GM21619 (cell line): ENCODE results near the gene TXNRD1.

Experiments used
- ATAC-seq: cut with Tn5 transposase; IDR thresholded peaks from one replicate; pipeline ENCODE4 v1.9.1; 2021; ENCODE audit not compliant: unreplicated experiment

The TXNRD1 gene

DNA sequence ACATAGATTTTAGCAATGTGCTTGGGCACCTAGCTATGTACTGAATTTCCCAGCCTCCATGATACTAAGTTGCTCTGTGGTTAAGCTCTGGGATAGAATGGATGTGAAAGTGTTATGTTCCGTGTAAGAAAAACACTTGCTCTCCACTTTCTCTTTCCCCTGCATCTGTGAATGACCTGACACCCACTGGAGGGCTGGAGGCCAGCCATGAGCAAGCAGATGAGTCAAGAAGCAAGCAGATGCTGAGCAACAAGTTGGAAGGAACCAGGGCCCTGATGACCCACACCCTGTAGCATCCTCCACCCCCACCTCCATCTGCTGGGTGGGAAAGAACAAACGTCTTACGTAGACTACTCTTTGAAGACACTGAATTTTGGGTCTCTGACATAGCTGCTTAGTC, 144.6 kb downstream of the TXNRD1 start:
- no peak for ATAC-seq

DNA sequence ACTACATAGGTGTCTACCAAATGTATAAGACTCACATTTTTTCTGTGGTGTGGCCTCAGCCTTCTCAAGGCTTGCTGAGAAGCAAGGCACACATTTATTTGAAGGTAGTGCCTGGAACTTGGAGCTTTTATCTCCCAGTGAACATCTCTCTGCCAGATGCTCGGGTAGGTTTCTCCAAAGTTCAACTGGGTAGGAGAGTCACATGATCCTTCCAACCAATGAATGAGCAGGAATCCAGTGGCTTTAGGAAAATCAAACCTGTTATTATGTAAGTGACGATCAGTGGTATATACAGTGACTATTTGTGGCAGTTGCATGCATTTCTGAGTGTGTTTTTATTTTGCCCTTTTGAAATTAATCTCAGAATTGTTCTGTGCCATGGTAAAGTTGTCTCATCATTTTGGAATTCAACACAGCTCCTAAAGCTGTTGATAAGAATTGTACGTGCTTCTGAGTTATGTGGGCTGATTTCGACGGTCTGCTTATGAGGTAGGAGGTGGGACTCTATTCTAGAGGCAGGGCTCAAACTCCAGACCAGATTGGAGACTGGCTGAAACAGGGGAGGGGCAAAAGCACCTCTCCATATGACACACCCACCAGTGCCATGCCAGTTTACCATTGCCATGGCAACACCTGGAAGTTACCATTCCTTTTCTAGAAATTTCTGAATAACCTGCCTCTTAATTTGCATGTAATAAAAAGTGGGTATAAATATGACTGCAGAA, 145.6 kb downstream of the TXNRD1 start:
- ATAC-seq, result no peak

DNA sequence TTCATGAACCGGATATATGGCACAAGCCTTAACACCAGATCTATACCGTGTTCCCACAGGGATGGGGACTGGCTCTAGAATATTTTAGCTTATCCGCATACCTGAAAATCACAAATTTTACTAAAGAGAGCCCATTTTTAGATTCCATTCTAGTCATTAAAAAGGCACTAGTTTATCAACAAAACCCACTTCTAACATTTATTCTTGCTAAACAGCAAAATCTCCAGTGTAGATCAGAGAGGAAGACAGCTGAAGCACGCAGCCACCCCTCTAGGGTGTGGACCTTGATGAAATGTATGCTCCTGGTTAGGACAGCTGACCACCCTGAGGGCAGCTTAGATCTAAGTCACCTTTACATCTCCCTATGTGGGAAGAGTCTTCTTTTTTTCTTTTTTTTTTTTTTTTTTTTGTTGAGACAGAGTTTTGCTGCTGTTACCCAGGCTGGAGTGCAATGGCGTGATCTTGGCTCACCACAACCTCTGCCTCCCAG, 150.4 kb downstream of the TXNRD1 start:
- no peak for ATAC-seq

DNA sequence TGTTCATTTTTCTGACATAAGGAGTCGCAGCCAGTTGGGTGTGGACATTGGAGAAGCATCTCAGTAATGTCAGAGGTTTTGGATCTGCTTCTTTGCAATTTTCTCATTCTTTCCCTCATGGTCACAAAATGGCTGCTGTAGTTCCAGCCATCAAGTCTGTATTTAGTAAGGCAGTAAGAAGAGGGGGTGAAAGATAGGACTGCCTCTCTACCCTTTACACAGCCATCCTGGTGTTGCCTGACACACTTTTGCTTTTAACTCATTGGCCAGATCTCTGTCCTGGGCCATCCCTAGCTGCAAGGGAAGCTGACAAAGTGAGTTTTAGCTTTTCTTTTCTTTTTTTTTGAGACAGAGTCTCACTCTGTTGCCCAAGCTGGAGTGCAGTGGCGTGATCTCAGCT, 154.1 kb downstream of the TXNRD1 start:
- ATAC-seq, result no peak

DNA sequence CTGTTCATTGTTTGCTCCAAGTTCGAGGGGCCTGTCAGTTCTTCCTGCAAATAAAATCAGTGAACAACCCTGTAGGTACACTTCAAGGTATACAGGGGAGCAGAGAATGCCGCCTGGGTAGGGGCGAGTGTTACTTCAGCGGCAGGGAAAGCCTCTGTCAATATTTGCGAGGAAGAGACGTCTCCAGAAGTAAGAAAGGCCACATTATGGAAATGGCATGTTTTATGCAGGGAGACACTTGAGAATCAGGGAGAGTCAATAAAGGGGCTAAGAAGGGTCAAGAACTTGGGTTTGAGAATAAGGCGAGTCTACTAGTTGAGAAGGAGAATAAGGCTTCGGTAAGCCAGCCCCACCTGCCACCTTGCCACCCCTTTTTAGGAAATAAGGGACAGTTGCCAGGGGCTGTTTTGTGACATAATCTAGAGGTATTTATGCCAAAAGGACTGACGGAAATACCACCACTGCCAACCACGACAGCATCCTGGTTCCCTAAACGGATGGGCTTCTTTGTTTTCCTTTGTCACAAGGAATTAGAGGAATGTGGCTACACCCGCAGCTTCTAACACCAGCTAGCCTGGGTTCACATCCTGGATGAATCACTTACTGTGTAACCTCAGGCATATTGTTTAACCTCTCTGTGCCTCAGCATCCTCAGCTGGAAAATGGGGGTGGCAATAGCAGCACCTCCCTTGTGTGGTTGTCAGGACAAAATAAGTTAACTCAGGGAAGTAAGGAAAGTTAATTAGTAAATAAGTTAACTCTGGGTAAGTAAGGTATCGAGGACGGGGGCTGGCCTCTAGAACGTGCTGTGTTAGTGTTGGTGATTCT, 155.7 kb downstream of the TXNRD1 start:
- no peak for ATAC-seq

DNA sequence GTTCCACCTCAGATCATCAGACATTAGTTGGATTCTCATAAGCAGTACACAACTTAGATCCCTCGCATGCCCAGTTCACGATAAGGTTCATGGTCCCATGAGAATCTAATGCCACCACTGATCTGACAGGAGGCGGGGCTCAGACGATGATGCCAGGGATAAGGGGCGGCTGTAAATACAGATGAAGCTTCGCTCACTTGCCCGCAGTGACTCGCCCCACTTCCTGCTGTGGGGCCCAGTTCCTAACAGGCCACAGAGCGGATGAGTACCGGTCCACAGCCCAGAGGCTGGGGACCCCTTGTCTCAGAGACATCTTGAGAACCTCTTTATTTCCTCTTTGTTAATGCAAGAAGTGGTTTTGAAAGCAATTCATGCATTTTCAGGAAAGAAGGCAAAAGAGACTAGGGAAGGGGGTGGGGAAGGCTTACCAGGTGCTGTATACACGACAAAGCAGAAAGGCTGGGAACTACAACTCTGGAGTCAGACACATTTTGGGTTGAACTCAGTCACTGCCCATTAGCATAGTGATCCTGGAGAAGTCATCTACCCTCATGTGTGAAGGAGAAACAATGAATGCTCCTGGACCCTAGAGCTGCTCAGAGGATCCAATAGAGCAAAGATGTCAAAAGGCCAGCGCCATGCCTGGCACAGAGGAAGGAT, 156.6 kb downstream of the TXNRD1 start:
- no peak for ATAC-seq

DNA sequence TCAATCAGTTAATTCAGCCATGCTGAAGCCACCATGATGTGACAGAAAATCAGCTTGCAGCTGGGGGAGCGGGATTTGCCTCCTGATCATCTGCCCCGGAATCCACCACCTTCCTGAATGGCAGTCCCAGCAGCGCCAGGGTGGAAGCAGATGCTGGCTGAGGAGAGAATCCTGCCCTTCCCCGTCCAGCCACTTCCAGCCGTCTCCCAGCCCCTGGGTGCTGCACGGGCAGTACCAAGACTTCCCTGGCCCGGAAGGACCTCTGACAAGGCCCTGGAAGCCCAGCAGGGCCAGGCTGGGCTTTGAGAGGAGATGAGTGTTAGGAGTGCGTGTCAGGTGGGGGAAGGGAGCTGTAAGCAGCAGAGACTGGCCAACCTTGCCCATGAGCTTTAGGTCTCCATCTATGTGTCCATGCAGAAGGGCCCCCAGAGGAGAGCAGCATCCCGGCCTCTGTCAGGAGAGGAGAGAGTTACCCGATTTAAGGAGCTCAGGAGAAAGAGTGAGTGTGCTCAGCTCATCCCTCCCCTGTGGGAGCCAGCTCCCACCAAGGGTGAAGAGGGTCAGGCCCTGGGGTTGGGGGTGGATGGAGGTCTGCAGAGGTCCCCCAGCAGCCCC, 157.2 kb downstream of the TXNRD1 start:
- ATAC-seq, result no peak

DNA sequence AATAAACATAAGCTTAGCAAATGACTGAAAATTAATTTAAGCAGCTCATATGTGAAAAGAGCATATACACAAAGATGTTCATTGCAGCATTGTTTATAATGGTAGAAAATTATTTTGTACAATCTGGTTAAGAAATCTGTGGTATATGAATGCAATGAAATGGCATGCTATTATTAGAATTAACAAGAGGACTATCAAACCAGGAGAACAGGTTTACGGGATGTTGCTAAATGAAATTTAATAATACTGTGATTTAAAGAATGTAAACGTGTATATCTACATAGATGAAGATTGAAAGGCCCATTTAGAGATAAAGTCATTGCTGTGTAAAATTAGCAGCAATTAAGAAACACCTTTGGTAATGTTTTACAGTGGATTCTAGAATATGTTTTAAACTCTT, 158.5 kb downstream of the TXNRD1 start:
- ATAC-seq, result no peak

DNA sequence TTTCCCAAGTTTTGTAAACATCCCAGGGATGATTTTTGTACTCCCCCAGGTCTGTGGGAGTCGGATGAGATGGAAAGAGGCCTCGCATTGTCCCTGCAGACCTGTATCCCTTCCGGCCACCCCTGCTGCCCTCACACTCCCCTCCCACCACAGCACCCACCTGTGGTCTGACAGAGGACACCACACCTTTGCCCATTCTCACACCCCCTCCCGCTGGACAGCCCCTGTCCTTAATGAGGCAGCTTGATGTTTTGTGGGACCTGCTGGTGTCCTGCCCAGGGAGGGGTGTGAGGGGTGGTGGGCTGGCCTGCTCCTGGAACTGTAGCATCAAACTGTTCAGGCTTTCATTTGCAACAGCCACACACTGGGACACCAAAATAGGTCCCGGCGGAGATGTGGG, 159.2 kb downstream of the TXNRD1 start:
- ATAC-seq, result no peak

DNA sequence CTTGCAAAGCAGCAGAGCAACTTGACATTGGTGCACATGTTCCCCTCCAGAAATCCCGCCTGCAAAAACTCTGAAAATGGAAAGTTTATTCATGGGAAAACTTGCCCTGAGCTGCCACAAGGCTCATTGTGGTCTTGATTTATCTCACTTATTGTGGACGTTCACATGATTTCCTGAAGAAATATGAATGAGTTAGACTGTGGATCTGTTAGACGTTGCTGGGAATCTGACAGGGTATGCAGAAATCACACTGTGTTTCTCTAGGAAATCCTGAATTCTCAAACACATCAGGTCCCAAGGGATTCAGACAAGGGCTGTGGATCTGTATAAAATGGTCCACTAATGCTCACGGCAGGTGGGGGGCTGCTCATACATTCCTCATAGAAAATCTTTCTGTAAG, 160.2 kb downstream of the TXNRD1 start:
- no peak for ATAC-seq

DNA sequence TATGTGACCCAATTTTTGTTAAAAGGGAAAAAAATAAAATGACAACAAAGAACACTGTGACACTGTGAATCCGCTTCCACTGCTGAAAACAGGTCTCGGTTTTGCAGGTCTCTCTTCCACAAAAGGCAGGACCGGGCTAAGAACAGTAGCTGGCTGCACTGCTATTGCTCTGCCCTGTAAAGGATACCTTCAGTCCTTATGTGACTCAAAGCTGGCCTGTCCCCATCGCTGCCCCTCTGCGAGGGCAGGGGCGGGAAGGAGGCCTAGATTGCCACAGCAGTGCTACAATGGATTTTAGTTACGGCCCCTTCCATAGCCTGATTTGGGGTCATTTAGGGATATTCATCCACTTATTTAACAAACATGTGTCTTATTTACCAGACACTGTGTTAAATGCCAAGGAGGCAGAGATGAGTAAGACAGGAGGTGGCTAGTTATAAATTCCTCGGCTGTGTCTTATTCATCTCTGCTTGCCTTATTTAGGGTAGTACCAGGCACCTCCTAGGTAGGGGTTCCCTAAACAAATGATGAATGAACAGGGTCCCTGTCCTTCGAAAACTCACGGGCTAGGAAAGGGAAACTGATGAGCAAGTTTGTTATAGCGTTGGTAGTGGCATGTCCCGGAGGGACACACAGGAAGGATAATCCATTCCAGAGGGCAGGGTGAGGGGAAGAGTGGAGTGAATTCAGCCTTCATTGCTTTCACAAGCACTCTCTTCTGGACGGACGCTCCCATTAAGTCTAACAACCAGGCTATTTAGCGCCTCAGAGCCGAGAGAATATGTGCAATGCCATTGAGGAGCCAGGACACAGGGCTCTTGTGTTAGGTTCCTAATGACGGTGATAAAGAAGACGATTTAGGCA, 161.3 kb downstream of the TXNRD1 start:
- ATAC-seq, result no peak

DNA sequence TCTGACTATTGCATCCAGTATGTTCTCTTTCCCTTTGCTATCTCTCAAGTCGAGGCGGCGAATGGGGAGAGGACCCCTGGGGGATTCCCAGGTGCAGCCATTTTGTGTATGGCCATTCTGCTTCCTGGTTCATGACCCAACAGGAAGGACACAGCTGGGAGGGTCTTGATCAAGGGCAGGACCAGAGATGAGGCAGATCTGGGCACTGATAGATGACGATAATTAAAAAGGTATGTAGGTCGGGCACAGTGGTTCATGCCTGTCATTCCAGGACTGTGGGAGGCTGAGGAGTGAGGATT, 161.9 kb downstream of the TXNRD1 start:
- no peak for ATAC-seq

DNA sequence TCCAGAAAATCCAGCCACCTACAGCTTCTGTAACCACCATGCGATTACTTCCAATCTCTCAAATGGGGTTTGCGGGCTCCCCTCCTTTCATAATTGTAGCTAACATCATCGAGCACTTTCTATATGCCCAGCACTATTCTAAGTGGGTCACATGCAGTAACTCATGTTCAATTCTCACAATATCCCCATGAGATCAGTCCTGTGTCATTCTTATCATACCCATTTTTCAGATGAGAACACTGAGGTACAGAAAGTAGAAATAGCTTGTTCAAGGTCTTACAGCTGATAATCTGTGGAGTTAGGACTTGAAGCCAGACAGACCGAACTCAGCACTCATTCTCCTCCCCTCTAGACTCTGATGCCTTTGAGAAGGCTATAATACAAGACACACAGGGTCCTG, 162.8 kb downstream of the TXNRD1 start:
- ATAC-seq, result no peak

DNA sequence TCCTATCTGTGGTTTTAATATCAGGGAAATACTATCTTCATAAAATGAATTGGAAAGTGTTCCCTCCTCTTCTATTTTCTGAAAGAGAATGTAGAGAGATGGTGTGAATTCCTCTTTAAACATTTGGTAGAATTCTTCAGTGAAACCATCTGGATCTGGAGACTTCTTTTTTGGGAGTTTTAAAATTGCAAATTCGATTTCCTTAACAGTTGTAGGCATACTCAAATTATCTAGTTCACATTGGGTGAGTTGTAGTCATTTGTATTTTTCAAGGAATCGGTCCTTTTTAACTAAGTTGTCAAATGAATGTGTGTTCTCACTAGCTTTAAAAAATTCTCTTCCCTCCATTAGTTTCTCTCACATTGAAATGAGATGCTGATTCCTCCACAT, 165.8 kb downstream of the TXNRD1 start:
- no peak for ATAC-seq

DNA sequence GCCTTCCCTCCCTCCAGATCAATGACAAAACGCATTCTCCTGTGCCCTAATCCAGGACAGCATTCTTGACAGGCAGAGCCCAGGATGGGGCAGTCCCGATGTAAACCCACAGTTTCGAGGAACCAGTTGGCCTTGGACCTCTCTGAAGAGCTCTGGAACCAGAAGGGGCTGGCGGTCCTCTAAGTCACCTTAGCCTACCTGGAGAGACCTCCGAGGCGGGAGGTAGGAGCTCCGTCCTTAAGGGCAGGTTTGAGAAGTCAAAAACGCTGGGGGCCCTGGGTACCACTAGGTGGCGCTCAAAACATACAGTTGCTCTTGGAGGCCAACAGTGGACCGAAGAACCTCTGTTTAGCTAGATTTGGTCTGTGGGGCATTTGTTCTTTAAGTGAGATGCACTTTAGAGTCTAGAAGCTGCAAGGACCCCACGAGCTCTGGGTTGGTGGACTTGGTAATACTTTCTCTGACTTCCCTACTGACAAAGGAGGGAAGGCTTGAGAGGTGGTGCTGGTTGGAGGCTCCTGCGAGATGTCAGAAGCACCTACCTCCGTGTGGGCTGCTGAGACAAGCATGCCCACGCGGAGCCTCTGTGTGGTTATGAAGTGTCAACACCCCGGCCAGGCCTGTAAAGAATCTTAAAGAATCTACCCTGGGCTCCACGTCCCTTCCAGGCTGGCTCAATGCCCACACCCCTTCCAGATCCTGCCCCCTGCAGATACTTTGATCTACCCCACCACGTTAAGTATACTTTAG, 166.3 kb downstream of the TXNRD1 start:
- ATAC-seq, result no peak

DNA sequence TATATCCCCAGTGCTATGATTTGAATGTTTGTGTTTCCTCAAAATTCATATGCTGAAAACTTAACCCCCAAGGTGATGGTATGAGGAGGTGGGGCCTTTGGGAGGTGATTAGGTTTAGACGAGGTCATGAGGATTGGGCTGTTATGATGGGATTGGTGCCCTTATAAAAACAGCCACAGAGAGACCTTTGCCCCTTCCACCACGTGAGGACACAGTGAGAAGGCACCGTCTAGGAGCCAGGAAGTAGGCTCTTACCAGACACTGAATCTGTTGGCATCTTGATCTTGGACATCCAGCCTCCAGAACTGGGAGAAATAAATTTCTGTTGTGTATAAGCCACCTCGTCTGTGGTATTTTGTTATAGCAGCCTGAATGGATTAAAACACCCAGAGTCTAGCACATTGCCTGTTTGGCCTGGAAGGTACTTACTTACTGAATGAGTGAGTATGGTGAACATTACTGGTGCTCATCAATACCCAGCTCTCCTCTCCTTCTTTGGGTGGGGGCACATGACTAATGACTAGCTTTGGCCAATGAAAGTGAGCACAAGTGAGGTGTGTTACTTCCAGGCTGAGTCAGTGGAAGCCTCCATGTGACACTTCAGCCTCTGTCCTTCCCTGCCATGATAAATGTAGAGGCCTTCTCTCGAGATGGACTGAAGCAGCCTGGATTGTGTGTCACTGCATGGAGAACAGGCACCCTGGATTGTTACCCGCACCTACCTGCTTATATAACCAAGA, 168.7 kb downstream of the TXNRD1 start:
- ATAC-seq, result no peak

DNA sequence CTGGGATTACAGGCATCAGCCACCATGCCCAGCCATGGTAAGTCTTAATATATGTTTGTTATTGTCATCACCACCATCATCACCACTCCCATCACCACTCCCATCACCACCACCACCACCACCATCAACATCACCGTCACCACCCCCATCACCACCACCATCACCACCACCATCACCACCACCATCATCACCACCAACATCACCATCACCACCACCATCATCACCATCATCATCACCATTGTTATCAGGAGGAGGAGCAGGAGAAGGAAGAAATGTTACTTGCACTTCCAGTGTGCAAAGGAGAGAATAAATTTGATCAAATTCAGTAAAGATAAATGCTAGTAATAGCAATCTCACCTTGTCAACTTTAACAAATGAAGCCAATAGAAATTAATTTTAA, 169.9 kb downstream of the TXNRD1 start:
- ATAC-seq, result no peak

DNA sequence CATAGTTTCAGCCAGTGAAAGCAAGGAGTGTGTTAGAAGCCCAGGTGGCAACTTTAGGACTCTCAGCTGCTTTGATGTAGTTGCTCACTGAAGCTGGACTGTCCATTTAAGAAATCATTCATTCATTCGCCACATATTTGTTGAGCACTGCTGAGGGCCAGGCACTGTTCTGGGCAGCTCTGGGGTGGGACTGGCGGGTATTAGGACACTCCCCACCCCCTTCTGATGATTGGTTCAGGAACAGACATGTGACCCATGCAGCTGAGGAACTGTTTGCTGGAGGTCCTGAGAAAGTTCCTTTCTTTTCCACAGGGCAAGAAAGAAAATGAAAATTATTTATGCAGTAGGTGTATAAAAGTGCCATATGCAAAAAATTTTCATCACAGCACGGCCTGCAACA, 170.9 kb downstream of the TXNRD1 start:
- no peak for ATAC-seq

DNA sequence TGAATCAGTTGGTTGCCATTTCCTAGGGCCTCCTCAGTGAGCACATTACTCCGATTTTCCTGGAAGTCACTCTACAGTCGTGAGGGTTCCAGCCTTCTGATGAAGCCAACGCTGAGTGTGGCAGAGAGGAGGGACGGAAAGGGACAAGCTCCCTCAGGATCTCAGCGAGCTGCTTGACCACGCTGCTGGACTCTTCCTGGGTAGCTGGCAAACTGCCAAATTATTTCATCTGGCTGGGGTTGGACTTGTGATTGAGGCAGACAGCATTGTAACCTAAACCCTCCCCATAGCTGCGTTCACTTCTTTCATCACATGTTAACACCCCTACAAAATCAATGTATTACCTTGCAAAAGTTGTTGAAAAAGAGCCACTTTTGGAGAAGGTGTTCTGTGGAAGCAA, 171.6 kb downstream of the TXNRD1 start:
- no peak for ATAC-seq
